CD4-positive, alpha-beta memory T cell (primary cell): ENCODE data around the gene CNMD. TPM values are rescaled to one million over a fixed set of nuclear protein-coding genes. Genes with fewer than 3 reads are reported as not detected.
"Not testable (repeated sequence)": the region's sequence is repeated elsewhere in the genome, so short reads cannot be mapped to it uniquely, and the experiment has no call there.

Source experiments
- CTCF ChIA-PET: fragments of 350-600 bp; sonication (Branson Sonifier 250); formaldehyde crosslinking; loops from one replicate; lab custom pipeline; 2021; ENCODE audit warnings: inconsistent platforms; ENCODE audit not compliant: partially characterized antibody; lab: Charles Lee
- POLR2A ChIA-PET: fragments of 350-600 bp; sonication (Branson Sonifier 250); formaldehyde crosslinking; loops from one replicate; lab custom pipeline; 2021; ENCODE audit not compliant: partially characterized antibody; lab: Charles Lee
- DNase-seq, 5 donors: peaks; one replicate each; pipeline versions ENCODE4 v3.0.0 to v3.0.0-alpha.2; 2020 to 2022; ENCODE audit warnings: mixed read lengths in 1 of 5
- H3K27ac ChIP-seq: one replicate; pipeline ENCODE4 v1.7.0; 2013; ENCODE audit warnings: low read depth, low read length
- H3K27me3 ChIP-seq: 2 replicates; pipeline ENCODE4 v1.7.0; 2013; ENCODE audit warnings: mild to moderate bottlenecking, low read length, moderate library complexity; ENCODE audit not compliant: insufficient read depth
- H3K36me3 ChIP-seq: 2 replicates; pipeline ENCODE4 v1.7.0; 2013; ENCODE audit warnings: mild to moderate bottlenecking, low read length, moderate library complexity; ENCODE audit not compliant: insufficient read depth
- H3K4me1 ChIP-seq: 2 replicates; pipeline ENCODE4 v1.7.0; 2013; ENCODE audit warnings: mild to moderate bottlenecking, low read length, moderate library complexity; ENCODE audit not compliant: insufficient read depth
- H3K4me3 ChIP-seq, 2 donors: one replicate each; pipeline ENCODE4 v1.7.0; 2013; ENCODE audit warnings: low read length in 2 of 2, mild to moderate bottlenecking in 1 of 2
- H3K9me3 ChIP-seq, 2 donors: one replicate each; pipeline ENCODE4 v1.7.0; 2013; ENCODE audit warnings: low read length in 2 of 2, control low read depth in 1 of 2; ENCODE audit not compliant: control insufficient read depth in 1 of 2
- H3K27ac Mint-ChIP-seq, 7 donors: one replicate each; pipeline ENCODE4 v1.8.0; 2020 to 2021; ENCODE audit warnings: mixed read lengths in 7 of 7, mild to moderate bottlenecking in 6 of 7, inconsistent platforms in 3 of 7, moderate library complexity in 3 of 7
- H3K27me3 Mint-ChIP-seq, 2 donors: one replicate each; pipeline ENCODE4 v1.8.0; 2020 to 2021; ENCODE audit warnings: mixed read lengths in 2 of 2
- H3K36me3 Mint-ChIP-seq, 2 donors: one replicate each; pipeline ENCODE4 v1.8.0; 2020 to 2021; ENCODE audit warnings: mixed read lengths in 2 of 2, inconsistent platforms in 1 of 2, mild to moderate bottlenecking in 1 of 2
- H3K4me1 Mint-ChIP-seq, 4 donors: one replicate each; pipeline ENCODE4 v1.8.0; 2020 to 2021; ENCODE audit warnings: mixed read lengths in 4 of 4, mild to moderate bottlenecking in 1 of 4
- H3K4me3 Mint-ChIP-seq, 8 donors: one replicate each; pipeline ENCODE4 v1.8.0; 2020 to 2021; ENCODE audit warnings: mixed read lengths in 8 of 8, mild to moderate bottlenecking in 7 of 8, moderate library complexity in 6 of 8, inconsistent platforms in 3 of 8
- H3K9me3 Mint-ChIP-seq, 8 donors: one replicate each; pipeline ENCODE4 v1.8.0; 2020 to 2021; ENCODE audit warnings: mixed read lengths in 8 of 8, mild to moderate bottlenecking in 5 of 8, inconsistent platforms in 3 of 8, moderate library complexity in 1 of 8
- intact Hi-C: fragments of 100-400 bp; cut with micrococcal nuclease; formaldehyde crosslinking; loops from one replicate; pipeline ENCODE4 v1.15.1; 2023
- polyA plus RNA-seq, 2 donors: library from polyadenylated mRNA; unstranded; fragments of 300-500 nt; fragmentation: Illumina TruSeq; gene quantifications; one replicate each; pipeline ENCODE4 v1.2.3, GENCODE V29; 2021
- total RNA-seq, 2 experiments: library from RNA; stranded (reverse); gene quantifications; one replicate each; pipeline ENCODE4 v1.2.3, GENCODE V29; 2021

Gene CNMD
- total and polyA plus RNA-seq, 4 experiments from 2014 or later, result not detected

DNA sequence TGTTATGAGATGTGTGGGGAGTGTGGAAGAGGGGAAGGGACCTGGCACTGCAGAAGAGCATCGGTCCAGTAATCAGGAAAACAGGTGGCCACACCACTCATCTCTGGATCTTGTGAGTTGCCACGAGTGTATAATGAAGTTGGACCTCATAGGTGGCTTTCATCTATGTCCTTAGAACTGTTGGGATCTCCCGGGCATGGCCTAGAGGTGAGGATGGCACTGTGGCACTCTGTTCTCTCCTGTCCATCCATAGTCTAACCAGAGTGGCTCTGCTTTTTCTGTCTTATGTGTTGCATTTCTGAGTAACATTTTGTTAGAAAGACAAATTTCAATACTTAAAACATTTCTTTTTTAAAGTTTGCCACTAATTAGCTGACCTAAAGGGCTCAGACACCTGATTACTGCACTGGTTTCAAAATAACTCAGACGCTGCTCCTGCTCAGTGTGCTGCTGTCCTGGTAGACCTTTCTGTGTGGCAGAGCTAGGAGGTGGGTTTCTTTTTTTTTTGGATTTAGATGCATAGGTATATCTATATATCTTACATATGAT is 5.5 kb downstream of the CNMD start:
- DNase-seq, result no peak
- Histone ChIP-seq H3K4me3 (no peak overlapping the region), H3K36me3 (no peaks in the 10 kb centered on the region), H3K27ac (no peak overlapping the region), H3K4me1 (no peaks in the 10 kb centered on the region), H3K27me3 (no peaks in the 10 kb centered on the region), H3K9me3 (no peaks in the 10 kb centered on the region)
- ChIA-PET CTCF (no interaction called here), POLR2A (no interaction called here)
- H3K36me3 Mint-ChIP-seq, result no peaks in the 10 kb centered on the region
- no peak overlapping the region for H3K27ac Mint-ChIP-seq
- H3K4me3 Mint-ChIP-seq, result no peak overlapping the region
- intact Hi-C loops, result no loop called here
- peaks cover 0 to 9% (median 0%) of the 10 kb centered on the region in 8 donors for H3K9me3 Mint-ChIP-seq
- H3K4me1 Mint-ChIP-seq, result peaks cover 0 to 8% (median 1%) of the 10 kb centered on the region in 4 donors
- H3K27me3 Mint-ChIP-seq, result peaks cover 22 to 27% of the 10 kb centered on the region in 2 donors

DNA sequence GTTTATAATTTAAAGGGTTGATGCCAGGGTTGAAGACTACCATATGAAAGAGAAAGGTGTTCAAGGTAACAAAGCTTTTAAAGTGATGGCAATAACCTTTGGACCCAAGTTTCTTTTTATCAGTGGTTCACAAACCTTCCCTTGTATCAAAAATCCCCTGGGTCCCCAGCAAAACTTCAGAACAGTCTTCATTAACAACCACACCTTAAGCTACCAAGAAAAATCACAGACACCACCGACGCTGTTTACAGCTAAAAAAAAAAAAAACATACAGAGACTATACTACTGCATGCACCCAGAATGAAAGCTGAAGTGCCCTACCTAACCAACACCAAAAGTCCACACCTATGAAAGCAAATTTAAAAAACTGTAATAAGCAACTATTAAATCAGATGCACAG is 13.4 kb downstream of the CNMD start:
- H3K4me1 Mint-ChIP-seq, result no peaks in the 10 kb centered on the region
- Histone ChIP-seq H3K4me3 (no peak overlapping the region), H3K27me3 (no peaks in the 10 kb centered on the region), H3K27ac (no peak overlapping the region), H3K4me1 (no peaks in the 10 kb centered on the region), H3K36me3 (no peaks in the 10 kb centered on the region), H3K9me3 (no peaks in the 10 kb centered on the region)
- peaks cover 0 to 23% (median 7%) of the 10 kb centered on the region in 8 donors for H3K9me3 Mint-ChIP-seq
- H3K27ac Mint-ChIP-seq, result no peak overlapping the region
- no peak overlapping the region for H3K4me3 Mint-ChIP-seq
- ChIA-PET CTCF (no interaction called here), POLR2A (no interaction called here)
- intact Hi-C loops, result no loop called here
- H3K36me3 Mint-ChIP-seq, result no peaks in the 10 kb centered on the region
- no peak for DNase-seq
- peaks cover 9 to 15% of the 10 kb centered on the region in 2 donors for H3K27me3 Mint-ChIP-seq

DNA sequence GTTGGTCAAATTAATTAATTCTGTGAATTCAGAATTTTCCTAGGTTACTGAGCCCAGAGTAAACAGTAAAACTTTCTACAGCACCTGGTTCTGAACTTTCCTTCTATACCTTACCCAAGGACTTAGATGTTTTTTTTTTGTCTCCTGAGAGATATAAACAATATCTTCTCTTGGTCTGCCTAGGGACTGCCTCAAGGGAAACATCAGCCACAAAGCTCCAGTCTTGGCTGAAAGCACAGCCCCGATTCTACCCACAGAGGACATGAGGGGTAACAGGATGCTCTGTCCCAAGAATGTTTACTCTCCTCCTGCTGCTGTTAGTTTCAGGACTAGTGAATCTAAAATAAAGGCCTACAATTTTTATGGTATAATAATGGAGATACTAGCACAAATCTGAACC is 14.3 kb downstream of the CNMD start:
- intact Hi-C loops, result no loop called here
- Mint-ChIP-seq H3K4me3 (no peak overlapping the region), H3K9me3 (peaks cover 0 to 15% (median 6%) of the 10 kb centered on the region in 8 donors), H3K27me3 (peaks cover 6 to 13% of the 10 kb centered on the region in 2 donors), H3K4me1 (no peaks in the 10 kb centered on the region), H3K36me3 (no peaks in the 10 kb centered on the region), H3K27ac (no peak overlapping the region)
- DNase-seq, result no peak
- Histone ChIP-seq H3K36me3 (no peaks in the 10 kb centered on the region), H3K4me3 (no peak overlapping the region), H3K9me3 (no peaks in the 10 kb centered on the region), H3K4me1 (no peaks in the 10 kb centered on the region), H3K27me3 (no peaks in the 10 kb centered on the region), H3K27ac (no peak overlapping the region)
- ChIA-PET POLR2A (no interaction called here), CTCF (no interaction called here)

DNA sequence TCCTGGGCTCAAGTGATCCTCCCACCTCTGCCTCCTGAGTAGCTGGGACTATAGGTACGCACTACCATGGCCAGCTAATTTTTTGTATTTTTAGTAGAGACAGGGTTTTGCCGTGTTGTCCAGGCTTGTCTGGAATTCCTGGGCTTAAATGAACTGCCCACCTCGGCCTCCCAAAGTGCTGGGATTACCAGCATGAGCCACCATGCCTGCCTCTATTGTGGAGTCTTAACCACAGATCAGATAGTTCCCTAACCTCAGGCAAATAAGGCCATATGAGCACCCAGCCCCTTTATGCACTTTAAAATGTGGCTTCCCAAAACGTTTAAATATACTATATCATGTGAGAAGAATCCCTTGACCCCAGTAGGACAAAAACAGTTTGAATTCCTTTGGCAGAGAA is 16.4 kb downstream of the CNMD start:
- H3K4me1 Mint-ChIP-seq, result no peaks in the 10 kb centered on the region
- H3K9me3 ChIP-seq, result no peaks in the 10 kb centered on the region
- H3K27me3 Mint-ChIP-seq, result peaks cover 14 to 28% of the 10 kb centered on the region in 2 donors
- no peak for DNase-seq
- ChIA-PET POLR2A (no interaction called here), CTCF (no interaction called here)
- H3K9me3 Mint-ChIP-seq, result peaks cover 2 to 34% (median 18%) of the 10 kb centered on the region in 8 donors
- peaks cover 5 to 11% of the 10 kb centered on the region in 2 donors for H3K36me3 Mint-ChIP-seq
- H3K27me3 ChIP-seq, result no peaks in the 10 kb centered on the region
- H3K27ac Mint-ChIP-seq, result no peak overlapping the region
- no peaks in the 10 kb centered on the region for H3K4me1 ChIP-seq
- intact Hi-C loops, result no loop called here
- H3K27ac ChIP-seq, result no peak overlapping the region
- H3K4me3 ChIP-seq, result no peak overlapping the region
- H3K4me3 Mint-ChIP-seq, result no peak overlapping the region
- H3K36me3 ChIP-seq, result no peaks in the 10 kb centered on the region

DNA sequence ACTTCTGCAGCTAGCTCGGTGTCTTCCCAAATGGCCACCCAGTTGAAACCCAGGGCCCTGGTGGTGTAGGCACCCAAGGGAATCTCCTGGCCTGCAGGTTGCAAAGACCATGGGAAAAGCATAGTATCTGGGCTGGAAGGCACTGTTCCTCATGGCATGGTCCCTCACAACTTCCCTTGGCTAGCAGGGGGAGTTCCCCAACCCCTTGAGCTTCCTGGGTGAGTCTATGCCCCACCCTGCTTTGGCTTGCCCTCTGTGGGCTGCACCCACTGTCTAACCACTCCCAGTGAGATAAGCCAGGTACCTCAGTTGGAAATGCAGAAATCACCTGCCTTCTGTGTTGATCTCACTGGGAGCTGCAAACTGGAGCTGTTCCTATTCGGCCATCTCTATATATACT is 18.3 kb downstream of the CNMD start:
- H3K36me3 Mint-ChIP-seq, result peaks cover 5 to 11% of the 10 kb centered on the region in 2 donors
- H3K4me1 Mint-ChIP-seq, H3K4me3 ChIP-seq, POLR2A ChIA-PET, H3K27ac Mint-ChIP-seq, H3K9me3 ChIP-seq, H3K27me3 ChIP-seq, H3K4me3 Mint-ChIP-seq, H3K27ac ChIP-seq, H3K36me3 ChIP-seq, intact Hi-C loops, DNase-seq, CTCF ChIA-PET, H3K4me1 ChIP-seq: not testable (repeated sequence)
- peaks cover 13 to 27% of the 10 kb centered on the region in 2 donors for H3K27me3 Mint-ChIP-seq
- H3K9me3 Mint-ChIP-seq, result peaks cover 2 to 37% (median 26%) of the 10 kb centered on the region in 8 donors

DNA sequence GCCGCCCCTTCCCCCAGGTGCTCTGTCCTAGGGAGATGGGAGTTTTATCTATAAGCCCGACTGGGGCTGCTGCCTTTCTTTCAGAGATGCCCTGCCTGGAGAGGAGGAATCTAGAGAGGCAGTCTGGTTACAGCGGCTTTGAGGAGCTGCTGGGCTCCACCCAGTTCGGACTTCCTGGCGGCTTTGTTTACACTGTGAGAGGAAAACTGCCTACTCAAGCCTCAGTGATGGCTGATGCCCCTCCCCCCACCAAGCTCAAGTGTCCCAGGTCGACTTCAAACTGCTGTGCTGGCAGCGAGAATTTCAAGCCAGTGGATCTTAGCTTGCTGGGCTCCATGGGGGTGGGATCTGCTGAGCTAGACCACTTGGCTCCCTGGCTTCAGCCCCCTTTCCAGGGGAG is 18.7 kb downstream of the CNMD start:
- H3K27ac ChIP-seq, intact Hi-C loops, H3K27ac Mint-ChIP-seq, H3K9me3 ChIP-seq, POLR2A ChIA-PET, CTCF ChIA-PET, H3K36me3 ChIP-seq, DNase-seq, H3K27me3 ChIP-seq, H3K4me1 ChIP-seq, H3K4me3 Mint-ChIP-seq, H3K4me3 ChIP-seq, H3K4me1 Mint-ChIP-seq: not testable (repeated sequence)
- peaks cover 2 to 34% (median 24%) of the 10 kb centered on the region in 8 donors for H3K9me3 Mint-ChIP-seq
- H3K27me3 Mint-ChIP-seq, result peaks cover 12 to 27% of the 10 kb centered on the region in 2 donors
- peaks cover 5 to 11% of the 10 kb centered on the region in 2 donors for H3K36me3 Mint-ChIP-seq

DNA sequence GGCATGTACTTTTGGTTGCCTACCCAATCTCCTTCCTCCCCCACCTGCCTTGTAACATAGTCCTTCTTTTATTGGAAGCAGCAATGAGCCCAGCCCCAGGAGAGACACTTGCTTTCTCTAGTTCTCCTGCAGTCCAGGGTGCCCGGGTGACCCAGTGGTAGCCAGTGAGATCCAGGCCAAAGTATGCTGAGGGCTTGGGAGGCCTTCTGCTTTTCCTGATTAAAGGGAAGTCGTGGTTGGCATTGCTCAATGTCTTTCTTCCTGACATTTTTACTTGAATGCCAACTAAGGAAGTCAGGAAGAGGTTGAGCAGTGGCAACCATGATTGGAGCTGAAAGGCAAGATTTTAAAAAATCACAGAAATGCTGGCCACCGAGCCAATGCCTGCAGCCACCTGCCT is 25.7 kb downstream of the CNMD start:
- Mint-ChIP-seq H3K4me1 (no peaks in the 10 kb centered on the region), H3K36me3 (peaks cover 5 to 7% of the 10 kb centered on the region in 2 donors), H3K9me3 (peaks cover 0 to 21% (median 15%) of the 10 kb centered on the region in 8 donors), H3K4me3 (no peak overlapping the region), H3K27me3 (peaks cover 3 to 7% of the 10 kb centered on the region in 2 donors), H3K27ac (no peak overlapping the region)
- DNase-seq, result no peak
- H3K36me3 ChIP-seq, result no peaks in the 10 kb centered on the region
- no peaks in the 10 kb centered on the region for H3K9me3 ChIP-seq
- no peaks in the 10 kb centered on the region for H3K4me1 ChIP-seq
- ChIA-PET POLR2A (no interaction called here), CTCF (no interaction called here)
- intact Hi-C loops, result no loop called here
- H3K27me3 ChIP-seq, result no peaks in the 10 kb centered on the region
- no peak overlapping the region for H3K27ac ChIP-seq
- H3K4me3 ChIP-seq, result no peak overlapping the region
